HG03045 (cell line): ENCODE results near the gene GPR89A.
"Not testable (repeated sequence)": the region's sequence is repeated elsewhere in the genome, so short reads cannot be mapped to it uniquely, and the experiment has no call there.

Experiments
- ATAC-seq: cut with Tn5 transposase; IDR thresholded peaks from one replicate; pipeline ENCODE4 v1.9.1; 2021; ENCODE audit warnings: mild to moderate bottlenecking, moderate library complexity; ENCODE audit not compliant: unreplicated experiment

GPR89A gene

DNA sequence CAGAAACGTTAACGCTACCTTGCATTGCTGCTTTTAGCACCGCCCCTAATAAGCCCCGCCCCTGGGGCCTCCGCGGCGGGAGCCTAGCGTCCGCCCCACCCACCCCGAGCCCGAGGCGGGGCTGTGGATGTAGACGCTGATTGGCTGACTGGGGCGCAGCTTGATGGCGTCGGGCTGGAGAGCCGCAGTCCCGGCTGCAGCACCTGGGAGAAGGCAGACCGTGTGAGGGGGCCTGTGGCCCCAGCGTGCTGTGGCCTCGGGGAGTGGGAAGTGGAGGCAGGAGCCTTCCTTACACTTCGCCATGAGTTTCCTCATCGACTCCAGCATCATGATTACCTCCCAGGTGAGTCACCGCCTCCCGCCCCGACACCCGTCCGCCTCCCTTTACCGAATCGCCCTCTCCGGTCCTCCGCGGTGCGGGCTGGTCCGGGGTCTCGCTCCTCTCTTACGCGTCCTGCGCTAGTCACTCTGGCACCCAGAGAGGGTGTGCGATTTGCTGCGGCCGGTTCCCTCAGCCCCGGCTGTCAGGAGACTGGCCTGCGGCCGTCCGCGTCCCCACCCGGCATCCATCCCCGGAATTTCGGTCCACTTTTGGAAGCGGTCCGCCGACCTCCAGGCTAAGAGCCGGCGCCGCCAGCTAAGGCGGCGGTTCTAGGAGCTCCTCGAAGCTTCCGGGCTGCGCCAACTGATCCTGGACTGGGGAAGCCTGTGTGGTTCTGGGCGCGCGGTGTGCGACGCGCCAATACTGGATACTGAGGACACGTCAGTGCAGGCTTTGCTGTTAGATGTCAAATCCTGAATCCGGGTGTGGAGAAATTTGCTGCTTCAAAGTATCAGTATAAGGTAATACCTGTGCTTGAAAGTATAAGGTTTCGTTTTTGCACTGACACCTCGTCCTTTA is at the start of gene GPR89A:
TSS of gene GPR89A (plus strand) at position 156 of the 901 bp plus-strand sequence. CDS start at position 302, 146 bp downstream.
- ATAC-seq: peak; percentile 95

DNA sequence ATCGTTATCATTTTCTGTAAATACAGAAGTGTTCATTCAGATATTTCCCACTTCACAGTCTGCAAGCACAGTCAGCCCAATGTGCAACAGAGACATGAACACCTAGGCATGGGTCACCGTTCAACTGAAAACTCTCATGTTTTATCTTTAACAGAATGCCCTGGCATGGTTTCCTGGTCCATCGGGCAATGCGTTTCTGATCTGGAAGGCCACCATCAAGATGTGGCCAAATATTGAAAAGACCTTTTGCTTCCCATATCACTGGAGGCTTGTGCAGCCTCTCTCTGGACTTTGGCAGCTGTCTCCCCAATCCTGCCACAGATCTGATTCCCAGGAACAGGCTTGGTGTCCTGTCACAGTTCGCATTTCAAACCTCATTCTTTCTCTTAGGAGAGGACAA is 21.0 kb upstream of the GPR89A start:
- ATAC-seq: not testable (repeated sequence)

DNA sequence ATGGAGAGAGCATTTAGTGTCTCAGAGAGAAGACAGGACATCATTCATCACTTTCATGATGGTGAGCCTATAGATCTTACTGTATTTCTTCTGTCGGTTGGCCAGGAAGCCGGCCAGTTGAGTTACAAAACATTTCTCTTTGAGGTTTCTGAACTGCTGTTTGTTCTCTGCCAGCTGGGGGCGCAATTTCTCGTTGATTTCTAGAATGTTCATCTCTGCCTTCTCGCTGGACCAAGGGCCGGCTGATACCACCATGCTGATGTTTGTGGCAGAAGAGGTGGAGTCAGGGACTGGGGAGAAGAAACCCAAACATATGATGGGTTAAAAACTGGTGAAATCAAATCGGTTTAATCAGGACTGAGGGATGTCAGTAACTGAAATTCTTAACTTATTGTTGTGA is 17.0 kb upstream of the GPR89A start:
- ATAC-seq: not testable (repeated sequence)

DNA sequence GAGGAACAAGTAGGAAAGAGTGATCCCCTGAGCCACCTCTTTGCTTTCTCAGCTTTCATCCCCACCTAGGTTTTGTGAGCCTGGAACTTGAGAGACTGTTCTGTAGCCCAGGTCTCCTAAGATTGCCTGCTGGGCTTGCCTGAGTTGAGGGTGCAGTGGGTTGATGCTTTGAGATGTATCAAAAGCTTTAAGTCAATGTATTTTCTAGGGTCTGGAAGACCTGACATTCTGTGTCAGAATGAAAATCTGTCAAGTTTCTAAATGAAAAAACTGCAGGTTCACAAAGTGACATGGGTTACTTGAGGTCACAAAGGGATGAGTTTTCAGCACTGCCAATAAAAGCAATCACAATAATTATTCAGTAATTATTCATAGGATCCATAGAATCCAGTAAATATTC is 15.4 kb upstream of the GPR89A start:
- not testable (repeated sequence) for ATAC-seq

DNA sequence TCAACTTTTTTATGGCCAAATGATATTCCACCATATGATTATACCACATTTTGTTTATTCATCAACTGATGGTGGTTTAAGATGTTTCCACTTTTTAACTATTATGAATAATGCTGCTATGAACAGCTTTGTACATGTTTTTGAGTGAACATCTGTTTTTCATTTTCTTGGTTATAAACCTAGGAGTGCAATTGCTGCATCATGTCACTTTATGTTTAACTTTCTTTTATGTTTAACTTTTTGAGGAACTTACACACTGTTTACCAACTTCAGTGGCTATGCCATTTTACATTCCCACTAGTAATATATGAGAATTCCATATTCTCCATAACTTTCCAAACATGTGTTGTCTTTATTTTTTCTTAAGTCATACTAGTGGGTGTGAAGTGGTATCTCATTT is 12.4 kb upstream of the GPR89A start:
- not testable (repeated sequence) for ATAC-seq

DNA sequence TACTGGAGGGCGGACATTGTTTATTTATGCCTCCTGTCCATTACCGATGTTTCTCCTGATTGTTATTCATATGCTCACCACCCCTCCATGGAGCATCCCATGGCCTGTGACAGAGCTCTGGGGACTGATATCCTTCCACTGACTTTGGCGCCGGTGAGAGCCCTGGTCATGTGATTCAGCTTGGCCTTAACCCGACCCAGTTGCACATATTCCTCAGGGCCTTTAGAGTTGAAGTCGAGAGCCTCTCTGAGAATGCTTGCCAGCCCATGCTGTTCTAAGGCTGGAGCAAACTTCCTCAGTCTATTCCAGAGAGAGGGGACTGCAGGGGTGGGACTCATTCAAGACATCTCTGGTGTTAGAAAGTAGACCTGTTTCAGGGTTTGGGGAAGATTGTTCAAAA is 11.6 kb upstream of the GPR89A start:
- ATAC-seq: not testable (repeated sequence)

DNA sequence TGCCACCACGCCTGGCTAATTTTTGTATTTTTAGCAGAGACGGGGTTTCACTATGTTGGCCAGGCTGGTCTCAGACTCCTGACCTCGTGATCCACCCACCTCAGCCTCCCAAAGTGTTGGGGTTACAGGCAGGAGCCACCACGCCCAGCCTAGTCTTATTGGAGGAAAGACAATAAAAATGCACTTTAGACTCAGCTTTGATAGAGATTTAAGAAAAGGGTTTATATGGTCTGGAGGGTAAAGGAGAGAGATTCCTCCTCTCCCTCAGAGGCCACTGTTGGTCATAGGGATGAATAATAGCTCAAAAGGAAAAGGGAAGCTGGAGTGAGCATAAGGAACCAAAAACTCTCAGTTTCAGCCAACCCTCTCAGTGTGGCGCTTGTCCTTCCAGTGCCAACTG is 8.4 kb upstream of the GPR89A start:
- ATAC-seq: not testable (repeated sequence)

DNA sequence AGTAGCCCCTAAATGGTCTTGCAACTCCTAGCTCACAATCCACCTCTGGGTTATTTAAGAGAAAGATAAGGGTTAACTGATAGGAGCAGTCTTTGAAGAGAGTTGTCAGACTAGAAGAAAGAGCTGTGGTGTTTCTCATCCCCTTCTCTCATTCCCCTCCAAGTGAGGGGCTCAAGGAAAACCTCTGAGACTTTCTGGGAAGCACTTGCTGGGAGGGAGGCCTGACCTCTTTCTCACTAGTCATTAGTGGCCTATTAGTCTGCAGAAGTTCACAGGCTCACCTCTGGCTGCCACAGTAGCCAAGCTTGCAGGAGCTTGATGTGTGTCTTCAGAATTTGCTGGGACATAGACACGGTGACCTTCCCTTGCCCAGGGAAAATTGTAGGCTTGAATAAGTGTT is 6.2 kb upstream of the GPR89A start:
- ATAC-seq: no peak

DNA sequence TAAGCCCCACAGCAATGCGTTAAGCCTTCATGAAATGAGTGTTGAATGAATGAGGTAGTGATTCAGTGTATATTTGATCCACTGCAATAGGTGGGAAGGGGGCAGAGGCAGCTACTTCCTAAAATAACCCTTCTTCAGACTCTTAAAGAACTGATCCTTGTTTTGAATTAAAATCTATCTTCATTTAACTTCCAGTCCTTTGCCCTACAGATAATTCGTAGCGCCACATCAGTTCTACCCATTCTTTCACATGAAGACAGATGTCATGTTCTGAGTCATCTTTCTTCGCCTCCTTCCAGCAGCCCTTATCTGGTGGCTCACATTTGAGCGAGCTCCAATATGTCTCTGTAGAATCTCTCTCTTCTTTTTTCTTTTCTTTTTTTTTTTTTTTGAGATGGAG is 948 bp upstream of the GPR89A start:
- ATAC-seq: not testable (repeated sequence)

DNA sequence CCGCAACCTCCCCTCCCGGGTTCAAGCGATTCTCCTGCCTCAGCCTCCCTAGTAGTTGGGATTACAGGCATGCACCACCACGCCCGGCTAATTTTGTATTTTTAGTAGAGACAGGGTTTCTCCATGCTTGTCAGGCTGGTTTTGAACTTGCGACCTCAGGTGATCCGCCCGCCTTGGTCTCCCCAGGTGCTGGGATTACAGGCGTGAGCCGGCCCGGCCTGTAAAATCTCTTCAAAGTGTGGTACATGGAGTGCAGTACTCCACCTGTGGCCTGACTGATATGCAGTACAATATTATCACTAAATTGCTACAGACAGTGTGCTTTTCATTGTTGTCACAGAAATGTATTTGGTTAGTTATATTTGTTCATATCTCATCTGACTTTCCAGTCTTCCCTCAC is 499 bp upstream of the GPR89A start:
- ATAC-seq: not testable (repeated sequence)

DNA sequence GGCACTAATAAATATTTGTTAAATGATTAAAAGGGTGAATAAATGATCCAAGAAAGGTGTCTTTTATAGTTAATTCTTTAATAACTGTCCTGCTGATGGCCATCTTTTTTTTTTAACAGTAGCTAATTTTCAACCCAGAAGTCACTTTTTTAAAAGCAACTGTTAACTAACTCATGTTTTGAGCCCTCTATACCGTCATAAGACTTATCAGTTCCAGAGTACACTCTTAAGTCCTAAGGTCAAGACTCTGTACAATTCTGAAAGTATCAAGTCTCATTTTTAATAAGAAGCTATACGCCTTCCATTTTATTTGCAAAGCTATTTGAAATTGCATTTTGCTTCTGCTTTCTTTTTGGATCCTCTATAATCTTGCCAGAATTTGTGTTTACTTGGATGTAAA is 3.0 kb downstream of the GPR89A start:
- ATAC-seq: not testable (repeated sequence)

DNA sequence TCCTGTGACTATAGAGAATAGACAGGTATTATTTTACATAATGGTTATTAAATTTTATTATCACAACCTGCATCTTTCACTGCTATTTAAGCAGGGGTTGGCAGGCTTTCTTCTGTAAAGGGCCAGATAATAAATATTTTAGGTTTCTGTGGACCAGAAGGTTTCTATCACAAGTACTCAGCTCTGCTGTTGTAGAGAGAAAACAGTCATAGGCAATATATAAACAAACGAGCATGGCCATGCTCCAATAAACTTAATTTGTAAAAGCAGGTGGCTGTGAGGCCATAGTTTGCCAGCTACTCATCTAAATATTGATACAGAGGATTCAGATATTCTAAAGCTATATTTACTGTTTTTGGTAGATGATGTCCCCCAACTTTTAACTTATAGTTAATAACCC is 12.3 kb downstream of the GPR89A start:
- ATAC-seq: not testable (repeated sequence)

DNA sequence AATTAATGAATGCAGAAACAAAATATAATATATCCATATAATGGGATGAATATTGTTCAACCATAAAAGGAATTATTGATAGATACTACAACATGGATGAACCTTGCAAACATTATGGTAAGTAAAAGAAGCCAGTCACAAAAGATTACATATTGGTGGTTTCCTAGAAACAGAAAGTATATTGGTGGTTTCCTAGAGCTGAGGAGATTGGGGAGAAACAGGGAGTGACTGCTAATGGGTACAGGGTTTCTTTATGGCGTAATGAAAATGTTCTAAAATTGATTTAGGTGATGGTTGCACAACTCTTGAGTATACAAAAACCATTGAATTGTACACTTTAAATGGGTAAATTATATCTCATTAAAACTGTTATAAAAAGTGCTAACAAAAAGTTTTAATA is 14.4 kb downstream of the GPR89A start:
- not testable (repeated sequence) for ATAC-seq

DNA sequence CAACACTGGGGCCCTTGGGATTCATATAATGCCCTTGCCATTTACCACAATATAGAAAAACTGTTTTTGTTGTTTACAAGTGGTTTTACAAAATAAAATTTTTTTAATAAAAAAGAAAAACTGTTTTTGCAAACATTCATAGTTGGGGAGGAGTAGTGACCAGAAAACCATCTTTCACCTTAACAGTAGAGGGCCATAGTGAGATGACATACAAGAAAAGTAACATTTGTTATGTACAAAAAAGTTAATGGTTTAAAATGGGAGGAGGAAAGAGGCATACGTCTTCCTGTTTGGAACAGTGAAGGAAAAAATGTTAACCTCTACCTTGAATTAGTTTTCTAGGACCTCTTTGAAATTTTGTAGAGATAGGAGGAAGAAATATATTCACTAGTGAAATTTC is 28.4 kb downstream of the GPR89A start:
- ATAC-seq: not testable (repeated sequence)

DNA sequence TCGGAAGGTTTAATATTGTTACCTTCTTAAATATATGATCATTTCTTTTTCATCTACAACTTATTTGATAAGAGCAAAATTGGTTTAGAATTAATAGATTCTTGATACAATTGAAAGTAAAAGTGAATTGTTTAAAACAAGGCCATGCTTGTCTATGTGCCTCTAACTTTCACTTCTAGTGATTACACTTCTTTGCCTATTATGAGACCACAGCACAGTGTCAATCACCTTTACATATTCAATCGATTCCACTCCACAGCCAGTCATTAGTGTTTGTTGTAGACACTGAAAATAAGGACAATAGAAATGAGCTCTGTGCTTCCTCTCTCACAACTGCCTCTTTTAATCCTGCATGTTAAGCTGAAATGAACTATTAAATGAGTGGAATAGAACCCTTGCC is 34.1 kb downstream of the GPR89A start:
- ATAC-seq: not testable (repeated sequence)

DNA sequence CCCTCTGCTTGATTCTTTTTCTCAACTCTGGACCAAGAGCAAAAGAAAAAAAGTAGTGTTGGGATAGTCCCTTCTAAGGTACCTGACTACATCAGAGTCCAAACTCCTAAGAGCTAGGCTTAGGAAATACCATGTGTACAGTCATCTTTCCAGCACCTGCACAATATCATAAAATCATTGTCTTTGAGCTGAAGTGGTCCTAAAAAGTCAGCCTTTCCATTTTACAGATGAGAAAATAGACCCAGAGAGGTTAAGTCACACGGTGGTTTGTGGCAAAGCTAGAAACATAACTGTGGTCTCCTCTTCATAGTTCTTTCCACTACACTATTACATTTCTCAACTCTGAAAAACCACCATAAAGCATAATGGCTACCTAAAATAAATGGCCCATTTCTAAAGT is 36.2 kb downstream of the GPR89A start:
- not testable (repeated sequence) for ATAC-seq

DNA sequence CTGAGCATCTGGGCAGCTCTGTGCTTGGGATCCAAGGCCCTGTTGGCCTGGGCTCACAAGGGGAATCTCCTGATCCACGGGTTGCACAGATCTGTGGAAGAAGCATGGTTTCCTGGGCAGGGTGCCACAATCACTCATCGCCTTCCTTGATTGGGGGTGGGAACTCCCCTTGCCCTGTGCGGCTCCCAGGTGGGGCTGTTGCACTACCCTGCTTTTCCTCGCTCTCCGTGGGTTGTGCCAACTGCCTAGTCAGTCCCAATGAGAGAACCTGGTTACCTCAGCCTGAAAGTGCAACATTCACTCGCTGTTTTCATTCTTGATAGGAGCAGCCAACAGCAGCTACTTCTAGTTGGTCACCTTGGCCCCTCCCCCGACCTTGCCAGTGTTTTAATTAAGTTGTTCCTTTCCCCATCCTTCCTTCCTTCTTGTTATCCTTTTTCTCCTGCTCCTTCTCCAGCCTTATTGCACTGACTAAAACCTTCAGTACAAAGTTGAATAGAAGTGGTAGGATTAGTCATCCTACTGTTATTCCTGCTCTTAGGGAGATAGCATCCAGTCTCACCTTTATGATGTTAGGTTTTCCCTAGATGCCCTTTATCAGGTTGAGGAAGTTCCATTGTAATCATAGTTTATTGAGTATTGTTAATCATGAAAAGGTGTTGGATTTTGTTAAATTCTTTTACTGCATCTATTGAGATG is 48.6 kb downstream of the GPR89A start:
- ATAC-seq: not testable (repeated sequence)

DNA sequence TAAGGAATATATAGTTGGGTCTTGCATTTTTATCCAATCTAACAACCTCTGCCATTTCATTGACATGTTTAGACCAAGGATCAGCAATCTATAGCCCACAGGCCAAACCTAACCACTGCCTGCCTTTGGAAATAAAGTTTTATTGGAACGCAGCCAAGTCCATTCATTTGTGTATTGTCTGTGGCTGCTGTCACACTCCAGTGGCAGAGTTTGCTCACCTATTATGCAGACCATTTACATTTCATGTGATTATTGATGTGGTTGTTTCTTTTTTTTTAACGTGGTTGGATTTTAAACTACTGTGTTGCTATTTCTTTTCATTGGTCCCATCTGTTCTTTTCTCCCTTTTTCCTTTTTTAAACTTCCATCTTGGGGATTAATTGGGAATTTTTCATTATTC is 54.7 kb downstream of the GPR89A start:
- not testable (repeated sequence) for ATAC-seq

DNA sequence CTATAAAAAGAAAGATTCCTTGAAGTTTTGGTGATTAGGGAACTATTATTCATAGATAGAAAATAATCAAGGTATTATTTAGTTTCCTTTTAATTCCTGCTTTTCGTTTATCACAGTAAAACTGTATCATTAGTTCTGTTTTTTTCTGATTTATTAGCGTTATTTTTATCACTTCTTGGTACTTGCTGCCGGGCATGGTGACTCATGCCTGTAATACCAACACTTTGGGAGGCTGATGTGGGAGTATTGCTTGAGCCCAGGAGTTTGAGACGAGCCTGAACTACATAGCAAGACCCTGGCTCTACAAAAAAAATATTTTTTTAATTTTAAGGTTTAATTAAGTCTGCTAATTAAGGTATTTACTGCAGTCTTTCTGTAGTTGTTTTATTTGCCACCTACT is 57.2 kb downstream of the GPR89A start:
- not testable (repeated sequence) for ATAC-seq

DNA sequence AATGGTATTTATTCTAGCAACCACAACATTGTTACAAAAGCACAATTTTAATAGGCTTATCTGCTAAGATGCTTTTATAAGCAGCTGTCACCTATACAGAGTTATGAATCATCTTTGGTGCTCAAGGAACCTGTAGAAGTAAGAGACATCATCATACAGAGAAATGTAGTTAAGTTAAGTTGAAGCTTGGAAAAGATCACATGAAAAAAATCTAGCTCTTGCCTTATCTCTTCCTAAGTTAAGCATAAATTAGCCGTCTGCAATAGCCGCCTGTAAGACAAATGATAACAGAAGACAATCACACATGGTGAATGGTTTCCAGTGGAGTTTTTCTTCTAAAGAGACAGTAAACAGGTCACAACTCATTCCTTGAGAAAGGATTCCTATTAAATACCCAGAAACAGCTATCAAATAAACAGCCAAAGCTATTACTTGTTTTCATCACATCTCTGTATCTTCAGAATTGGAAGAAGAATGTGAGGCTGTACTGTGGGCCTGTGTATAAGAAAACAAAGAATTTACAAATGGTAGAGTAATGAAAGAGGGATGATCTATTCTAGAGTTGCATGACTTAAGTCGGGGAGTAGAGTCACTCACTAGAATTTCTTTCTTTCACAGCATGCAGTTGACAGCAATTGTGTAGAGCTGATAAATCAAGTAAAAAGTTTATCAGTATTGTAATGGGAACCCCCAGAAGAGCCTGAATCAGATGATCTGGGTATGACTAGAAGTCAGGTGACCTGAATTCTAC is 63.4 kb downstream of the GPR89A start:
- ATAC-seq: not testable (repeated sequence)

DNA sequence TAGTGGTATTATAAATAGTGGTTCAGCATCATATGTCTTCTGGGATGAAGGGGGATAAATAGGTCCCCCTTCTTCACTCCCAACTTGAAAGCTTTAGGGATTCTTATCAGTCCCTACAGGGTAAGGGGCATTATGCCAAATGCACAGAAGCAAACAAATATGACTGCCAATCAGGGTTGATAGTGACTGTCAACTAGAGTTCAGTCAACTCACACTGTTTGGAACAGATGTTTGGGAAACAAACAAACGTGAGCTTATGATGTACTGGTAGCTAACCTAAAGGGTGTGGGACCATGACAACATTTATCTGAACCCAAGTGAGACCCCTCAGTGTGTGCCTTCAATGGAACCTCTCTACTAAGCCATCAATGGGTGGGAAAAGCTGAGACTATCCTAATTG is 65.4 kb downstream of the GPR89A start:
- ATAC-seq: not testable (repeated sequence)
